GM12878 (cell line): ENCODE results near the gene GAK.

Experiments used
- CBX5 ChIP-seq: sonication (generic); IDR thresholded peaks from 2 replicates; pipeline ENCODE4 v1.6.1; 2016; ENCODE audit warnings: low read depth, moderate library complexity, mild to moderate bottlenecking, inconsistent platforms
- CHD1 ChIP-seq: IDR thresholded peaks from 2 replicates; pipeline ENCODE4 v1.6.1; 2012; ENCODE audit warnings: low read depth, low read length, improper control_type of control experiment
- CTCF ChIP-seq, 3 experiments: IDR thresholded peaks in 2 of 3; conservative IDR thresholded peaks in 1 of 3; 2 replicates each; pipeline ENCODE4 v1.5.1; 2011; ENCODE audit warnings: low read depth in 3 of 3, low read length in 3 of 3, mild to moderate bottlenecking in 3 of 3, control low read depth in 2 of 3, moderate library complexity in 2 of 3, inconsistent platforms in 1 of 3, mixed read lengths in 1 of 3; ENCODE audit not compliant: control insufficient read depth in 2 of 3, insufficient read depth in 1 of 3; ENCODE audit errors: extremely low read depth in 1 of 3
- POLR2A ChIP-seq: IDR thresholded peaks from 2 replicates; pipeline ENCODE4 v1.6.1; 2011; ENCODE audit warnings: low read depth, mild to moderate bottlenecking, low read length
- SPI1 ChIP-seq: IDR thresholded peaks from 2 replicates; pipeline ENCODE4 v1.6.1; 2011; ENCODE audit warnings: low read depth, mild to moderate bottlenecking, low read length, moderate library complexity, borderline replicate concordance; ENCODE audit not compliant: insufficient read depth
- TAF1 ChIP-seq: IDR thresholded peaks from 2 replicates; pipeline ENCODE4 v1.6.1; 2011; ENCODE audit warnings: mild to moderate bottlenecking, low read depth, low read length, borderline replicate concordance
- TCF3 ChIP-seq: IDR thresholded peaks from 2 replicates; pipeline ENCODE4 v1.6.1; 2012; ENCODE audit warnings: low read depth, mild to moderate bottlenecking, low read length, borderline replicate concordance; ENCODE audit not compliant: insufficient read depth

GRCh38 chr4:858831-859451 is 73.2 kb downstream of the GAK start:
- TF ChIP-seq TAF1 (no peak), TCF3 (no peak), CBX5 (no peak), CHD1 (no peak), CTCF (IDR thresholded peaks at IDR 0.05 in 2 of 3, conservative IDR thresholded peaks at IDR 0.05 in 1 of 3; ENCODE audit: control insufficient read depth in 2 of 3, extremely low read depth in 1 of 3, insufficient read depth in 1 of 3, low read depth in 3 of 3, low read length in 3 of 3) (no peak), POLR2A (no peak), SPI1 (no peak)
